Endothelial cell of umbilical vein (primary cell): ENCODE results near the gene FOXJ3. TPM values are rescaled to one million over a fixed set of nuclear protein-coding genes. Genes with fewer than 3 reads are reported as not detected.

Source experiments
- BruUV-seq: library from RNA; stranded (reverse); fragments of 400-500 nt; replicated peaks from 2 replicates; lab custom pipeline; 2021; lab: Mats Ljungman, UMichigan
- CTCF ChIA-PET: fragments of 300-600, 350-600 bp; sonication (Branson Sonifier 250); formaldehyde crosslinking; loops from one replicate; lab custom pipeline; 2021; ENCODE audit warnings: antibody characterized with exemption, inconsistent platforms; lab: Charles Lee
- POLR2A ChIA-PET: fragments of 300-600, 350-600 bp; sonication (Branson Sonifier 250); formaldehyde crosslinking; loops from one replicate; lab custom pipeline; 2021; ENCODE audit warnings: antibody characterized with exemption, inconsistent platforms; lab: Charles Lee
- DNase-seq: peaks from one replicate; pipeline ENCODE4 v3.0.0-alpha.2; 2011; ENCODE audit warnings: low read depth, low spot score
- FAIRE-seq: peaks from 2 replicates; lab custom pipeline; 2011; peaks lifted over from hg19 to GRCh38; lab: Jason Lieb, UNC
- H2AFZ ChIP-seq: 2 replicates; pipeline ENCODE4 v1.6.0; 2012; ENCODE audit warnings: low read depth, low read length, control low read depth, inconsistent platforms
- H3K27ac ChIP-seq: 2 replicates; pipeline ENCODE4 v1.5.1; 2011; ENCODE audit warnings: low read depth, mild to moderate bottlenecking, control low read depth, low read length, moderate library complexity; ENCODE audit not compliant: insufficient read depth
- H3K27me3 ChIP-seq, 2 experiments: 2 replicates each; pipeline versions ENCODE4 v1.6.0 to v1.6.1; 2011; ENCODE audit warnings: low read length in 2 of 2, mixed read lengths in 1 of 2; ENCODE audit not compliant: control insufficient read depth in 2 of 2, insufficient read depth in 2 of 2
- H3K36me3 ChIP-seq, 2 experiments: 2 replicates in 1 of 2; 3 replicates in 1 of 2; pipeline ENCODE4 v1.5.1; 2011; ENCODE audit warnings: low read length in 2 of 2, mild to moderate bottlenecking in 1 of 2, moderate library complexity in 1 of 2; ENCODE audit not compliant: control insufficient read depth in 2 of 2, insufficient read depth in 2 of 2; ENCODE audit errors: extremely low read depth in 1 of 2
- H3K4me1 ChIP-seq: 3 replicates; pipeline ENCODE4 v1.5.1; 2011; ENCODE audit warnings: mild to moderate bottlenecking, low read length; ENCODE audit not compliant: control insufficient read depth, insufficient read depth; ENCODE audit errors: extremely low read depth
- H3K4me2 ChIP-seq: 2 replicates; pipeline ENCODE4 v1.6.1; 2011; ENCODE audit warnings: low read length, control low read depth, mixed read lengths; ENCODE audit not compliant: insufficient read depth
- H3K4me3 ChIP-seq, 3 experiments: fragments of 200-600 bp in 1 of 3; sonication (generic), shearing (Covaris generic) in 1 of 3; replicated peaks in 1 of 3; 2 replicates each; pipeline ENCODE4 v1.5.1; 2011 to 2016; ENCODE audit warnings: control low read depth in 3 of 3, low read length in 3 of 3, mild to moderate bottlenecking in 2 of 3, inconsistent platforms in 1 of 3, low read depth in 1 of 3, moderate library complexity in 1 of 3; ENCODE audit not compliant: insufficient read depth in 1 of 3
- H3K79me2 ChIP-seq: 2 replicates; pipeline ENCODE4 v1.6.0; 2012; ENCODE audit warnings: low read length, inconsistent platforms; ENCODE audit not compliant: control insufficient read depth, insufficient read depth
- H3K9ac ChIP-seq: replicated peaks from 2 replicates; pipeline ENCODE3; 2011; ENCODE audit warnings: low read length, control low read depth; ENCODE audit not compliant: insufficient read depth; ENCODE audit errors: extremely low read depth
- H3K9me1 ChIP-seq: replicated peaks from 3 replicates; pipeline ENCODE4 v1.6.0; 2011; ENCODE audit warnings: mild to moderate bottlenecking, low read length; ENCODE audit not compliant: control insufficient read depth, insufficient read depth; ENCODE audit errors: extremely low read depth
- H3K9me3 ChIP-seq: replicated peaks from 2 replicates; pipeline ENCODE4 v1.5.1; 2012; ENCODE audit warnings: low read length, inconsistent platforms; ENCODE audit not compliant: control insufficient read depth, insufficient read depth
- H4K20me1 ChIP-seq: replicated peaks from 2 replicates; pipeline ENCODE3; 2011; ENCODE audit warnings: mild to moderate bottlenecking, low read length; ENCODE audit not compliant: control insufficient read depth, insufficient read depth; ENCODE audit errors: extremely low read depth
- EZH2 ChIP-seq: IDR thresholded peaks from 2 replicates; pipeline ENCODE4 v1.6.1; 2012; ENCODE audit warnings: borderline replicate concordance, low read depth, mild to moderate bottlenecking, moderate library complexity, low read length, inconsistent platforms; ENCODE audit not compliant: severe bottlenecking
- FOS ChIP-seq: IDR thresholded peaks from 2 replicates; pipeline ENCODE4 v1.6.1; 2011; ENCODE audit warnings: mild to moderate bottlenecking, low read length, moderate library complexity, borderline replicate concordance; ENCODE audit not compliant: insufficient read depth
- GATA2 ChIP-seq: IDR thresholded peaks from 2 replicates; pipeline ENCODE4 v1.7.0; 2011; ENCODE audit warnings: low read depth, mild to moderate bottlenecking, moderate library complexity, mixed read lengths, low read length; ENCODE audit not compliant: insufficient read length, insufficient read depth
- JUN ChIP-seq: IDR thresholded peaks from 2 replicates; pipeline ENCODE4 v1.6.1; 2011; ENCODE audit warnings: borderline replicate concordance, low read depth; ENCODE audit not compliant: insufficient read length, insufficient read depth
- MYC ChIP-seq: IDR thresholded peaks from one replicate; pipeline ENCODE4 v1.6.1; 2011; ENCODE audit warnings: mild to moderate bottlenecking, low read depth, low read length
- POLR2A ChIP-seq: IDR thresholded peaks from 2 replicates; pipeline ENCODE4 v1.6.1; 2012; ENCODE audit warnings: low read depth, mild to moderate bottlenecking, control low read depth, low read length
- POLR2AphosphoS5 ChIP-seq: IDR thresholded peaks from 2 replicates; pipeline ENCODE4 v1.6.1; 2012; ENCODE audit warnings: low read depth, mild to moderate bottlenecking, control low read depth, low read length, moderate library complexity; ENCODE audit not compliant: insufficient read depth
- dilution Hi-C: fragments of 300-500 bp; cut with MboI; formaldehyde crosslinking; loops from one replicate; pipeline ENCODE4 v1.15.0; 2019; ENCODE audit warnings: low sequenced_read_pairs; ENCODE audit not compliant: extremely low pct_ligation_motif_present
- intact Hi-C: fragments of 100-400 bp; cut with micrococcal nuclease; formaldehyde crosslinking; loops from one replicate; pipeline ENCODE4 v1.10.0; 2022
- polyA plus RNA-seq, 4 experiments: library from polyadenylated mRNA; depleted of rRNA in 3 of 4; stranded (reverse) in 3 of 4; unstranded in 1 of 4; fragments of >200 nt; gene quantifications; 2 replicates each; pipeline versions ENCODE4 v1.2.1 to v1.2.3, GENCODE V29; 2011 to 2012; ENCODE audit warnings: missing spikeins in 1 of 4
- total RNA-seq: library from RNA; stranded (reverse); gene quantifications from 2 replicates; pipeline ENCODE4 v1.2.3, GENCODE V29; 2021
- TF ChIP-seq, protein P1 (sequence below): IDR thresholded peaks from 2 replicates; pipeline ENCODE4 v1.6.1; 2011; ENCODE audit not compliant: insufficient read depth, insufficient read length
- TF ChIP-seq, protein P2 (sequence below), 2 donors: IDR thresholded peaks; 1 replicate in 1 of 2; 2 replicates in 1 of 2; pipeline ENCODE4 v1.5.1; 2011; ENCODE audit warnings: low read length in 2 of 2, mild to moderate bottlenecking in 2 of 2, moderate library complexity in 2 of 2, control low read depth in 1 of 2, inconsistent platforms in 1 of 2, low read depth in 1 of 2; ENCODE audit not compliant: insufficient read depth in 1 of 2; ENCODE audit errors: extremely low read depth in 1 of 2

The FOXJ3 gene
- total and polyA plus RNA-seq, 2 donors (not counting 3 experiments of a cell fraction or from before 2014, with no cell fraction given): 34.7 to 38.8 TPM

DNA sequence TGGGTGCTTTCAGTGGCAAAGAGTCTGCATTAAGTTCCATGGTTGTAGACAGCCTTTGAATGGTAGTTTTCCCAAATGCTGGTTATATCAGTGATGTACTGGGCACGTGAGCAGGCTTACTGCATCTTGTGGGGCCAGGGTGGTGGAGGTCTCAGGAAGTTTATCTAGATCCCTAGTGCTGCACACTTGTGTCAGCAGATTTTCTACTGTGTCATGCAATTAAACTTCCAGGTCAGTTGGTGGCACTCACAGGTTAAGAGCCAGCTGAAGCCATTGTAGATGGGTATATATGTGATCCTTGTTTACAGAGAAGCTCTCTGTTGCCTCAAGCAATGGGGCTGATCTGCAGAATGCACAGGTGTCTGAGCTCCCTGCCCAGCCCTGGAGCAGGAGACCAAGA, 33.0 kb downstream of the FOXJ3 start:
- no peak for TF ChIP-seq MYC
- TF ChIP-seq, protein P1, sequence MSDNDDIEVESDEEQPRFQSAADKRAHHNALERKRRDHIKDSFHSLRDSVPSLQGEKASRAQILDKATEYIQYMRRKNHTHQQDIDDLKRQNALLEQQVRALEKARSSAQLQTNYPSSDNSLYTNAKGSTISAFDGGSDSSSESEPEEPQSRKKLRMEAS: no peak
- Histone ChIP-seq H3K4me1 (no peaks in the 10 kb centered on the region), H3K4me2 (no peak overlapping the region), H3K9ac (no peak overlapping the region), H2AFZ (no peak overlapping the region), H3K79me2 (peaks cover 43% of the 10 kb centered on the region), H3K9me3 (no peaks in the 10 kb centered on the region), H3K27ac (no peak overlapping the region), H3K36me3 (no peaks in the 10 kb centered on the region), H4K20me1 (peaks cover 7% of the 10 kb centered on the region), H3K27me3 (no peaks in the 10 kb centered on the region), H3K4me3 (no peak overlapping the region), H3K9me1 (no peaks in the 10 kb centered on the region)
- ChIA-PET CTCF (interaction anchor here (1.5 kb wide), 1 partner anchor 129 kb away, joined by 5 read pairs; no protein-coding TSS in a partner anchor), POLR2A (no interaction called here)
- FAIRE-seq (no peak), DNase-seq (no peak)
- dilution Hi-C loops: no loop called here
- intact Hi-C loops: no loop called here
- no TSS peak for BruUV-seq

DNA sequence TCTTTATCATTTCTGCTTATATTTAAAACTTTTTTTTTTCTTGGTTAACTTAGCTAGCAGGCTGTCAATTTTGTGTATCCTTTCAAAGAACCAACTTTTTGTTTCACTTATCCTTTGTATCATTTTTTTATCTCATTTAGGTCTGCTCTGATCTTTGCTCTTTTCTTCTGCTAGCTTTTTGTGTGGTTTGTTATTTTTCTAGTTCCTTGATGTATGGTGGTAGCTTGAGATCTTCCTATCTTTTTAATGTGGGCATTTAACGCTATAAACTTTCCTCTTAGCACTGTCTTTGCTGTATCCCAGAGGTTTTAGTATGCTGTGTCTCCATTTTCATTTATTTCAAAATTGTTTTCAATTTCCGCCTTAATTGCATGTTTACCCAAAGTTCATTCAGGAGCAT, 36.5 kb downstream of the FOXJ3 start:
- H3K27me3 ChIP-seq: no peaks in the 10 kb centered on the region
- no peaks in the 10 kb centered on the region for H3K9me3 ChIP-seq
- H3K4me1 ChIP-seq: no peaks in the 10 kb centered on the region
- ChIA-PET POLR2A (no interaction called here), CTCF (no interaction called here)
- no peak for DNase-seq
- peaks cover 7% of the 10 kb centered on the region for H4K20me1 ChIP-seq
- H3K4me3 ChIP-seq: no peak overlapping the region
- no peaks in the 10 kb centered on the region for H3K36me3 ChIP-seq
- H3K79me2 ChIP-seq: peaks cover 33% of the 10 kb centered on the region
- no peak overlapping the region for H2AFZ ChIP-seq
- H3K9ac ChIP-seq: no peak overlapping the region
- dilution Hi-C loops: no loop called here
- no peak overlapping the region for H3K4me2 ChIP-seq
- no peak overlapping the region for H3K27ac ChIP-seq
- BruUV-seq: no TSS peak
- intact Hi-C loops: no loop called here
- H3K9me1 ChIP-seq: no peaks in the 10 kb centered on the region
- TF ChIP-seq, protein P1: no peak
- TF ChIP-seq POLR2A (no peak), MYC (no peak), POLR2AphosphoS5 (no peak), FOS (no peak), GATA2 (no peak), EZH2 (no peak), JUN (no peak)
- TF ChIP-seq, protein P2, sequence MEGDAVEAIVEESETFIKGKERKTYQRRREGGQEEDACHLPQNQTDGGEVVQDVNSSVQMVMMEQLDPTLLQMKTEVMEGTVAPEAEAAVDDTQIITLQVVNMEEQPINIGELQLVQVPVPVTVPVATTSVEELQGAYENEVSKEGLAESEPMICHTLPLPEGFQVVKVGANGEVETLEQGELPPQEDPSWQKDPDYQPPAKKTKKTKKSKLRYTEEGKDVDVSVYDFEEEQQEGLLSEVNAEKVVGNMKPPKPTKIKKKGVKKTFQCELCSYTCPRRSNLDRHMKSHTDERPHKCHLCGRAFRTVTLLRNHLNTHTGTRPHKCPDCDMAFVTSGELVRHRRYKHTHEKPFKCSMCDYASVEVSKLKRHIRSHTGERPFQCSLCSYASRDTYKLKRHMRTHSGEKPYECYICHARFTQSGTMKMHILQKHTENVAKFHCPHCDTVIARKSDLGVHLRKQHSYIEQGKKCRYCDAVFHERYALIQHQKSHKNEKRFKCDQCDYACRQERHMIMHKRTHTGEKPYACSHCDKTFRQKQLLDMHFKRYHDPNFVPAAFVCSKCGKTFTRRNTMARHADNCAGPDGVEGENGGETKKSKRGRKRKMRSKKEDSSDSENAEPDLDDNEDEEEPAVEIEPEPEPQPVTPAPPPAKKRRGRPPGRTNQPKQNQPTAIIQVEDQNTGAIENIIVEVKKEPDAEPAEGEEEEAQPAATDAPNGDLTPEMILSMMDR (IDR thresholded peaks at IDR 0.05; ENCODE audit: extremely low read depth in 1 of 2, insufficient read depth in 1 of 2, low read depth in 1 of 2, low read length in 2 of 2): no peak
- no peak for FAIRE-seq
